ENCODE results near the gene SLC9A5. TPM values are rescaled to one million over a fixed set of nuclear protein-coding genes. Genes with fewer than 3 reads are reported as not detected.
A peak's percentile ranks its signal among the peaks of the same experiment; 100 is the strongest.

The SLC9A5 gene
- total RNA-seq, 1 donor from 2014 or later: 17.2 TPM

- peaks cover 7% of the 10 kb centered on the region for H3K27me3 Mint-ChIP-seq (ENCODE audit: unreplicated experiment)
- H3K27ac Mint-ChIP-seq (ENCODE audit: unreplicated experiment): peak overlapping the region; percentile 96
- H3K4me1 Mint-ChIP-seq (ENCODE audit: unreplicated experiment): peaks cover 54% of the 10 kb centered on the region
- DNase-seq (ENCODE audit: low spot score): no peak
- no peak for TF ChIP-seq CTCF (IDR thresholded peaks at IDR 0.05; ENCODE audit: unreplicated experiment)
- H3K9me3 Mint-ChIP-seq (ENCODE audit: unreplicated experiment): no peaks in the 10 kb centered on the region
- peak overlapping the region; percentile 83 for H3K4me3 Mint-ChIP-seq (ENCODE audit: unreplicated experiment)
- H3K36me3 Mint-ChIP-seq (ENCODE audit: low read depth, unreplicated experiment): peaks cover 25% of the 10 kb centered on the region
Observed at GRCh38 chr16:67242138-67242730, 6.5 kb upstream of the SLC9A5 start.

GRCh38 chr16:67243481-67243880, 5.3 kb upstream of the SLC9A5 start:
- Mint-ChIP-seq H3K36me3 (ENCODE audit: low read depth, unreplicated experiment) (peaks cover 17% of the 10 kb centered on the region), H3K27ac (ENCODE audit: unreplicated experiment) (peak overlapping the region; percentile 81), H3K9me3 (ENCODE audit: unreplicated experiment) (no peaks in the 10 kb centered on the region), H3K4me1 (ENCODE audit: unreplicated experiment) (peaks cover 59% of the 10 kb centered on the region), H3K4me3 (ENCODE audit: unreplicated experiment) (peak overlapping the region; percentile 29), H3K27me3 (ENCODE audit: unreplicated experiment) (peaks cover 9% of the 10 kb centered on the region)
- no peak for DNase-seq (ENCODE audit: low spot score)
- TF ChIP-seq CTCF (IDR thresholded peaks at IDR 0.05; ENCODE audit: unreplicated experiment): no peak

DNA sequence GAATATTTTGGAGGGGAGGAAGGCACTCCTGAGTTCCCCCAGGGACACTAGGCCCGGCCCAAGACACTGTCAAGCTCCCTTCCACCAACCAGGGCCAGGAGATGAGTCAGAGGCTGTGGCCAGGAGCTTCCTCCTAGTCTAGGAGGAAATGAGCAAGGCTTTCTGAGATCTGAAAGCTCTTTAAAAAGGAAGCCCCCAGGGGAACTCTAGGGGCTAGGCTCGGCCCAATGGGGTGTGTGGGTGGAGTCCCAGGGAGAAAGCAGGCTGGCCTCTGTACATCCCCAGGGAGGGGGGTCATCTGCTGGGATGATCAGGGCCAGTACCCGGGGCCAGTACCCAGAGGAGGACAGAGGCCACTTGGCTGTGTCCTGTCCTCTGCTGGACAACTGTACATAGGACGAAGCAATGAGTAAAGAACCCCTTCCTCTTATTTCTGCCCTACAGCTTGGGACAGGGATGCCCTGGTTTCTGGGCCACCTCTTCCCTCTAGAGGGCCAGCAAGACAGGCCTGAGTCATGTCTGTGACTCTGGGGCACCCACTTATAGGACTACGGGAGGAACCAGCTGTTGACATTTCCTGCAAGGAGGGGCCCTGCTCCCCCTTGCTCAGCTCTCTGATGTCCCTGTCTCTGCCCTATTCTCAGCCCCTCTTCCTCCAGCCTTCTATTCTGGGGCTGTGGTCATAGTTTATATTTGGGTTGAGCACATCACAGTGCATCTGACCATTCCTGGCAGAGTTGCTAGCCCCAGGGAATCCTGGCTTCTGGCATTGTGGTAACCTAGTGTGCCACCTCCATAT, 4.2 kb upstream of the SLC9A5 start:
- no peak for DNase-seq (ENCODE audit: low spot score)
- Mint-ChIP-seq H3K9me3 (ENCODE audit: unreplicated experiment) (no peaks in the 10 kb centered on the region), H3K27ac (ENCODE audit: unreplicated experiment) (peak overlapping the region; percentile 81), H3K36me3 (ENCODE audit: low read depth, unreplicated experiment) (peaks cover 7% of the 10 kb centered on the region), H3K27me3 (ENCODE audit: unreplicated experiment) (peaks cover 12% of the 10 kb centered on the region), H3K4me1 (ENCODE audit: unreplicated experiment) (peaks cover 59% of the 10 kb centered on the region), H3K4me3 (ENCODE audit: unreplicated experiment) (peak overlapping the region; percentile 87)
- no peak for TF ChIP-seq CTCF (IDR thresholded peaks at IDR 0.05; ENCODE audit: unreplicated experiment)

GRCh38 chr16:67245186-67245585, 3.6 kb upstream of the SLC9A5 start:
- Mint-ChIP-seq H3K27me3 (ENCODE audit: unreplicated experiment) (peaks cover 16% of the 10 kb centered on the region), H3K4me3 (ENCODE audit: unreplicated experiment) (peak overlapping the region; percentile 87), H3K27ac (ENCODE audit: unreplicated experiment) (peak overlapping the region; percentile 76), H3K9me3 (ENCODE audit: unreplicated experiment) (no peaks in the 10 kb centered on the region), H3K36me3 (ENCODE audit: low read depth, unreplicated experiment) (peaks cover 4% of the 10 kb centered on the region), H3K4me1 (ENCODE audit: unreplicated experiment) (peaks cover 61% of the 10 kb centered on the region)
- DNase-seq (ENCODE audit: low spot score): no peak
- no peak for TF ChIP-seq CTCF (IDR thresholded peaks at IDR 0.05; ENCODE audit: unreplicated experiment)

DNA sequence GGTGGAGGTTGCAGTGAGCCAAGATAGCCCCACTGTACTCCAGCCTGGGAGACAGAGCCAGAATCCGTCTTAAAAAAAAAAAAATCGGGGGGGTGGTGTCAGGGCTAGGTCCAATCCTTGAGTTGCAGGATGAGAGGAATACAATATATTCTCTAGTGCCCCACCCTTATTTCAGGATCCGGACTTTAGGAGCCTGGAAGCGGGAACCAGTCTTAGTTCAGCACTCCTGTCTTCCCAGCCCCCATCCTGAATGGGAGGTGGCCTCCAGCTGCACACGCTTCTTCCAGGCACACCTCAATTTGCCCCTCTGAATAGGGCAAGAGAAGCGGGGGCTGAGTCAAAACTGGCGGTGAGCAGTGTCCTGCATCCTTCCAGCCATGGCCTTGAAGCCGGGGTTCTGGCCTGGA, 3.1 kb upstream of the SLC9A5 start:
- H3K4me3 Mint-ChIP-seq (ENCODE audit: unreplicated experiment): peak overlapping the region; percentile 87
- H3K27ac Mint-ChIP-seq (ENCODE audit: unreplicated experiment): peak overlapping the region; percentile 42
- TF ChIP-seq CTCF (IDR thresholded peaks at IDR 0.05; ENCODE audit: unreplicated experiment): no peak
- peaks cover 60% of the 10 kb centered on the region for H3K4me1 Mint-ChIP-seq (ENCODE audit: unreplicated experiment)
- peaks cover 4% of the 10 kb centered on the region for H3K36me3 Mint-ChIP-seq (ENCODE audit: low read depth, unreplicated experiment)
- no peak for DNase-seq (ENCODE audit: low spot score)
- no peaks in the 10 kb centered on the region for H3K9me3 Mint-ChIP-seq (ENCODE audit: unreplicated experiment)
- H3K27me3 Mint-ChIP-seq (ENCODE audit: unreplicated experiment): peaks cover 16% of the 10 kb centered on the region
